H1 (cell line): Measurements from ENCODE around the gene IL3. TPM values are rescaled to one million over a fixed set of nuclear protein-coding genes. Genes with fewer than 3 reads are reported as not detected.

ENCODE experiments used
- CTCF ChIA-PET: fragments of 300-600 bp; sonication (Branson Sonifier 250); formaldehyde crosslinking; loops from one replicate; lab custom pipeline; 2021; ENCODE audit not compliant: partially characterized antibody; lab: Charles Lee
- POLR2A ChIA-PET: fragments of 300-600 bp; sonication (Branson Sonifier 250); formaldehyde crosslinking; loops from one replicate; lab custom pipeline; 2021; ENCODE audit warnings: inconsistent platforms; ENCODE audit not compliant: partially characterized antibody; lab: Charles Lee
- DNase-seq, 2 experiments: peaks; one replicate each; pipeline versions ENCODE4 v3.0.0 to v3.0.0-alpha.2; 2010 to 2022; ENCODE audit warnings: low spot score in 2 of 2, low read depth in 1 of 2, mixed read lengths in 1 of 2
- FAIRE-seq: peaks from 2 replicates; lab custom pipeline; 2011; peaks lifted over from hg19 to GRCh38; lab: Jason Lieb, UNC
- H2AFZ ChIP-seq: 2 replicates; pipeline ENCODE4 v1.8.1; 2012; ENCODE audit warnings: low read length, inconsistent platforms
- H2AK5ac ChIP-seq: 2 replicates; pipeline ENCODE4 v1.6.1; 2013; ENCODE audit warnings: low read depth, low read length
- H2BK120ac ChIP-seq: replicated peaks from 2 replicates; pipeline ENCODE3; 2013; ENCODE audit warnings: low read depth, low read length, inconsistent platforms
- H2BK12ac ChIP-seq: 2 replicates; pipeline ENCODE4 v1.6.1; 2013; ENCODE audit warnings: low read depth, low read length
- H2BK15ac ChIP-seq: 2 replicates; pipeline ENCODE4 v1.6.1; 2013; ENCODE audit warnings: low read length
- H2BK20ac ChIP-seq: 2 replicates; pipeline ENCODE4 v1.6.1; 2013; ENCODE audit warnings: low read length
- H2BK5ac ChIP-seq: 2 replicates; pipeline ENCODE4 v1.6.1; 2013; ENCODE audit warnings: low read depth, low read length
- H3K14ac ChIP-seq: 2 replicates; pipeline ENCODE4 v1.6.1; 2013; ENCODE audit warnings: inconsistent platforms; ENCODE audit not compliant: insufficient read length
- H3K18ac ChIP-seq: 2 replicates; pipeline ENCODE4 v1.6.1; 2013; ENCODE audit warnings: low read length; ENCODE audit errors: extremely low read depth
- H3K23ac ChIP-seq: 2 replicates; pipeline ENCODE4 v1.6.1; 2013; ENCODE audit warnings: inconsistent platforms; ENCODE audit not compliant: insufficient read length
- H3K23me2 ChIP-seq: 2 replicates; pipeline ENCODE4 v1.6.1; 2013; ENCODE audit warnings: low read depth, low read length
- H3K27ac ChIP-seq: 2 replicates; pipeline ENCODE4 v1.6.1; 2011; ENCODE audit warnings: low read depth, low read length, inconsistent platforms
- H3K27me3 ChIP-seq, 4 experiments: replicated peaks in 1 of 4; 1 replicate in 1 of 4; 2 replicates in 3 of 4; pipeline versions ENCODE4 v1.6.1 to v1.8.1; 2011 to 2013; ENCODE audit warnings: low read length in 3 of 4, mild to moderate bottlenecking in 3 of 4, inconsistent platforms in 2 of 4, mixed read lengths in 2 of 4, moderate library complexity in 1 of 4; ENCODE audit not compliant: control insufficient read depth in 3 of 4, insufficient read depth in 3 of 4; ENCODE audit errors: extremely low read depth in 1 of 4
- H3K36me3 ChIP-seq, 4 experiments: 2 replicates each; pipeline versions ENCODE4 v1.6.1 to v1.8.1; 2011 to 2013; ENCODE audit warnings: mild to moderate bottlenecking in 4 of 4, low read length in 3 of 4, moderate library complexity in 2 of 4, control low read depth in 1 of 4, inconsistent platforms in 1 of 4; ENCODE audit not compliant: insufficient read depth in 4 of 4, control insufficient read depth in 2 of 4
- H3K4ac ChIP-seq: replicated peaks from 2 replicates; pipeline ENCODE3; 2013; ENCODE audit warnings: low read length, low read depth, mixed read lengths, inconsistent platforms; ENCODE audit not compliant: insufficient read length
- H3K4me1 ChIP-seq, 4 experiments: replicated peaks in 1 of 4; 1 replicate in 1 of 4; 2 replicates in 3 of 4; pipeline versions ENCODE4 v1.6.1 to v1.8.1; 2011 to 2013; ENCODE audit warnings: low read length in 3 of 4, inconsistent platforms in 2 of 4, mixed read lengths in 1 of 4; ENCODE audit not compliant: insufficient read depth in 4 of 4, control insufficient read depth in 3 of 4
- H3K4me2 ChIP-seq, 2 experiments: 2 replicates each; pipeline versions ENCODE4 v1.6.1 to v1.8.1; 2011 to 2013; ENCODE audit warnings: low read depth in 2 of 2, low read length in 2 of 2, control low read depth in 1 of 2, inconsistent platforms in 1 of 2, mild to moderate bottlenecking in 1 of 2; ENCODE audit not compliant: insufficient read depth in 1 of 2
- H3K4me3 ChIP-seq, 4 experiments: fragments of 200-600, 300-600 bp in 1 of 4; sonication (generic), shearing (Covaris generic), sonication (Bioruptor Twin) in 1 of 4; 2 replicates each; pipeline versions ENCODE4 v1.5.1 to v1.8.1; 2011 to 2016; ENCODE audit warnings: low read length in 4 of 4, low read depth in 3 of 4, control low read depth in 2 of 4, inconsistent platforms in 2 of 4, mild to moderate bottlenecking in 2 of 4, mixed read lengths in 1 of 4, moderate library complexity in 1 of 4; ENCODE audit not compliant: insufficient read depth in 2 of 4; ENCODE audit errors: extremely low read depth in 1 of 4
- H3K56ac ChIP-seq: replicated peaks from 2 replicates; pipeline ENCODE3; 2013; ENCODE audit warnings: low read depth, mild to moderate bottlenecking, mixed read lengths, low read length, inconsistent platforms; ENCODE audit not compliant: insufficient read length
- H3K79me1 ChIP-seq: 2 replicates; pipeline ENCODE4 v1.6.1; 2013; ENCODE audit warnings: low read depth, low read length, control low read depth
- H3K79me2 ChIP-seq, 2 experiments: 2 replicates each; pipeline versions ENCODE4 v1.6.1 to v1.8.1; 2012 to 2013; ENCODE audit warnings: low read length in 2 of 2, mild to moderate bottlenecking in 2 of 2, inconsistent platforms in 1 of 2; ENCODE audit not compliant: insufficient read depth in 2 of 2, control insufficient read depth in 1 of 2
- H3K9ac ChIP-seq, 4 experiments: replicated peaks in 1 of 4; 1 replicate in 1 of 4; 2 replicates in 3 of 4; pipeline versions ENCODE4 v1.6.1 to v1.8.1; 2011 to 2013; ENCODE audit warnings: low read depth in 3 of 4, low read length in 3 of 4, control low read depth in 2 of 4, mild to moderate bottlenecking in 2 of 4, moderate library complexity in 2 of 4, inconsistent platforms in 1 of 4; ENCODE audit errors: extremely low read depth in 1 of 4
- H3K9me3 ChIP-seq, 2 experiments: 2 replicates each; pipeline versions ENCODE4 v1.6.1 to v1.8.1; 2012 to 2013; ENCODE audit warnings: mild to moderate bottlenecking in 2 of 2, moderate library complexity in 2 of 2, control low read depth in 1 of 2, inconsistent platforms in 1 of 2, low read depth in 1 of 2, low read length in 1 of 2, mixed read lengths in 1 of 2; ENCODE audit not compliant: insufficient read depth in 2 of 2
- H4K20me1 ChIP-seq, 2 experiments: replicated peaks in 1 of 2; 2 replicates each; pipeline versions ENCODE3 to v1.8.1; 2011 to 2013; ENCODE audit warnings: inconsistent platforms in 2 of 2, low read length in 2 of 2, mild to moderate bottlenecking in 1 of 2; ENCODE audit not compliant: insufficient read depth in 2 of 2, control insufficient read depth in 1 of 2
- H4K5ac ChIP-seq: 2 replicates; pipeline ENCODE4 v1.6.1; 2013; ENCODE audit warnings: low read length, low read depth, mixed read lengths, inconsistent platforms; ENCODE audit not compliant: insufficient read length
- H4K8ac ChIP-seq: 2 replicates; pipeline ENCODE4 v1.8.0; 2013; ENCODE audit warnings: mild to moderate bottlenecking, moderate library complexity, low read length, inconsistent platforms; ENCODE audit not compliant: insufficient read depth; ENCODE audit errors: extremely low read depth
- H4K91ac ChIP-seq: replicated peaks from 2 replicates; pipeline ENCODE3; 2013; ENCODE audit warnings: low read length, mixed read lengths, inconsistent platforms; ENCODE audit not compliant: insufficient read length
- ASH2L ChIP-seq: fragments of 200-600, 300-600 bp; sonication (generic); IDR thresholded peaks from one replicate; pipeline ENCODE4 v1.7.1; 2017; ENCODE audit warnings: low read length
- BRCA1 ChIP-seq: IDR thresholded peaks from 2 replicates; pipeline ENCODE4 v1.6.1; 2012; ENCODE audit warnings: low read depth, low read length, improper control_type of control experiment
- CHD2 ChIP-seq: IDR thresholded peaks from 2 replicates; pipeline ENCODE4 v1.6.1; 2012; ENCODE audit warnings: low read length, improper control_type of control experiment
- CTCF ChIP-seq, 3 experiments: IDR thresholded peaks; 1 replicate in 2 of 3; 2 replicates in 1 of 3; pipeline versions ENCODE4 v1.5.1 to v1.6.1; 2011; ENCODE audit warnings: low read length in 3 of 3, mild to moderate bottlenecking in 3 of 3, inconsistent platforms in 2 of 3, low read depth in 1 of 3, moderate library complexity in 1 of 3; ENCODE audit not compliant: insufficient read depth in 1 of 3; ENCODE audit errors: control extremely low read depth in 1 of 3
- NANOG ChIP-seq: IDR thresholded peaks from 2 replicates; pipeline ENCODE4 v1.6.1; 2011; ENCODE audit warnings: low read length, low read depth, mild to moderate bottlenecking, inconsistent platforms; ENCODE audit not compliant: insufficient read depth, poor library complexity, severe bottlenecking
- SIX5 ChIP-seq: IDR thresholded peaks from 2 replicates; pipeline ENCODE4 v1.6.1; 2011; ENCODE audit warnings: mild to moderate bottlenecking, low read depth, low read length
- WGBS, 2 experiments: shearing (Covaris generic) in 1 of 2; methylation state at CpG; one replicate each; pipeline versions ENCODE4 v1.1.6 to v1.1.7; 2013 to 2015; ENCODE audit warnings: low lambda C conversion rate in 2 of 2, mixed read lengths in 2 of 2, inconsistent platforms in 1 of 2, low coverage in 1 of 2, missing lambda C conversion rate in 1 of 2; ENCODE audit not compliant: insufficient replicate concordance in 2 of 2, insufficient coverage in 1 of 2, insufficient read length in 1 of 2; ENCODE audit errors: extremely low coverage in 1 of 2, missing lambda C conversion rate in 1 of 2; 5-methylcytosine and 5-hydroxymethylcytosine counted together
- polyA plus RNA-seq, 7 experiments: library from polyadenylated mRNA; depleted of rRNA in 3 of 7; stranded (reverse) in 5 of 7; unstranded in 2 of 7; fragments of >200 nt in 5 of 7; fragments of 200-250 nt in 2 of 7; gene quantifications; 1 replicate in 5 of 7; 2 replicates in 1 of 7; 4 replicates in 1 of 7; pipeline versions ENCODE4 v1.2.1 to v1.2.3, GENCODE V29; 2011 to 2013; ENCODE audit warnings: missing spikeins in 2 of 7, mixed read lengths in 2 of 7
- total RNA-seq: library from RNA; stranded (reverse); fragmentation: NEBNext Ultra II Directional; extraction: Animal tissue kit (Norgen Biotek cat#: 25700); gene quantifications from 2 replicates; pipeline ENCODE4 v1.2.1, GENCODE V29; 2021

The IL3 gene
- total and polyA plus RNA-seq, 2 of the 8 experiments (the other 6 are each of a cell fraction or from before 2014, with no cell fraction given), result not detected

DNA sequence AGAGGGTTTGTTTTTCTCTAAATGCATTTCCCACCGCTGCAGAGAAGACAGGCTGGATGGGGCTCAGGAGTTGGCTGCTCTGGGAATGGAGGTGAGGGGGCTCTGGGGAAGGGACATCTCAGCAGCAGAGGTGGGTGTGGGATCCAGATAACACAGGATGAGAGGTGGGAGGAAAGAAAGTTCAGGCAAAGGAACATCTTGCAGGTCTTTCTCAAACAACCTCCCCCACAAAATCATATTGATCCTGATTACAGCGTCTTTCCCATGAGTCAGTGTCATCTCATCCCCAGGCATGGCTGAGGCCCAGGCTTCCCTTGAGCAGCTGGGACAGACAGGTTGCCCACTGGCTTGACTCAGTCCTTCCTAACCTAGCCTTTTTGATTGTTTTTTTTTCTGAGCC lies 37.7 kb upstream of the IL3 start:
- no peak overlapping the region for H3K4me3 ChIP-seq
- ChIA-PET POLR2A (no interaction called here), CTCF (no interaction called here)
- H4K20me1 ChIP-seq, result no peaks in the 10 kb centered on the region
- H3K14ac ChIP-seq, result no peak overlapping the region
- no peaks in the 10 kb centered on the region for H3K9me3 ChIP-seq
- H3K9ac ChIP-seq, result no peak overlapping the region
- H3K56ac ChIP-seq, result no peak overlapping the region
- no peak overlapping the region for H2BK12ac ChIP-seq
- H3K79me2 ChIP-seq, result no peaks in the 10 kb centered on the region
- no peak overlapping the region for H3K27ac ChIP-seq
- no peaks in the 10 kb centered on the region for H3K4me1 ChIP-seq
- H2AK5ac ChIP-seq, result no peak overlapping the region
- FAIRE-seq (no peak), DNase-seq (no peak)
- no peak overlapping the region for H4K8ac ChIP-seq
- no peak overlapping the region for H2BK120ac ChIP-seq
- no peak overlapping the region for H3K4me2 ChIP-seq
- no peaks in the 10 kb centered on the region for H3K36me3 ChIP-seq
- H3K4ac ChIP-seq, result no peak overlapping the region
- H3K23ac ChIP-seq, result no peak overlapping the region
- H3K79me1 ChIP-seq, result no peaks in the 10 kb centered on the region
- no peak overlapping the region for H2AFZ ChIP-seq
- no peaks in the 10 kb centered on the region for H3K27me3 ChIP-seq
- H2BK20ac ChIP-seq, result no peak overlapping the region
- H4K5ac ChIP-seq, result no peak overlapping the region
- H3K18ac ChIP-seq, result no peak overlapping the region
- no peak overlapping the region for H2BK5ac ChIP-seq
- WGBS, 2 experiments, result 92% methylated on average over 2 of the region's 2 CpGs; no CpG with 5 or more reads in 1 of the 2 experiments
- H4K91ac ChIP-seq, result no peak overlapping the region
- H2BK15ac ChIP-seq, result no peak overlapping the region
- H3K23me2 ChIP-seq, result no peaks in the 10 kb centered on the region; the same call in 1 of the 2 replicates
- TF ChIP-seq CTCF (IDR thresholded peaks at IDR 0.05; ENCODE audit: control extremely low read depth in 1 of 3, insufficient read depth in 1 of 3, low read depth in 1 of 3, low read length in 3 of 3) (no peak), BRCA1 (no peak), NANOG (no peak), CHD2 (no peak), SIX5 (no peak), ASH2L (no peak)
